ENCODE results near the gene KNTC1. TPM values are rescaled to one million over a fixed set of nuclear protein-coding genes. Genes with fewer than 3 reads are reported as not detected.

Gene KNTC1
- total and polyA plus RNA-seq, 2 of the 8 experiments (the other 6 are each of a cell fraction or from before 2014, with no cell fraction given) = 52.7 to 80.2 TPM

- no peak for TF ChIP-seq CHD7 (IDR thresholded peaks at IDR 0.05; ENCODE audit: insufficient replicate concordance, low read length)
- no peak for TF ChIP-seq EP300 (IDR thresholded peaks at IDR 0.05; ENCODE audit: borderline replicate concordance in 1 of 2, low read depth in 2 of 2, low read length in 2 of 2)
- TF ChIP-seq NANOG (IDR thresholded peaks at IDR 0.05; ENCODE audit: insufficient read depth, low read depth, low read length, poor library complexity, severe bottlenecking) = no peak
- no peak for TF ChIP-seq JUND (IDR thresholded peaks at IDR 0.05; ENCODE audit: low read length)
- no peak for TF ChIP-seq ZNF274 (IDR thresholded peaks at IDR 0.05; ENCODE audit: borderline replicate concordance, extremely low read depth, low read length)
- TF ChIP-seq BACH1 (IDR thresholded peaks at IDR 0.05; ENCODE audit: low read length) = no peak
- TF ChIP-seq SAP30 (IDR thresholded peaks at IDR 0.05; ENCODE audit: insufficient read depth, insufficient replicate concordance, low read length) = no peak
- no peak for TF ChIP-seq NRF1 (IDR thresholded peaks at IDR 0.05; ENCODE audit: low read depth, low read length)
- no peak for TF ChIP-seq TBP (IDR thresholded peaks at IDR 0.05; ENCODE audit: low read depth, low read length)
- TF ChIP-seq SIRT6 (IDR thresholded peaks at IDR 0.05; ENCODE audit: low read length) = no peak
- no peak for TF ChIP-seq CBX5 (IDR thresholded peaks at IDR 0.05; ENCODE audit: low read depth, low read length)
These were observed 83.2 kb downstream of the KNTC1 start (continued) for GRCh38 chr12:122610207-122610606.
